Anterior cingulate cortex (tissue), 58 donors: ENCODE results near the gene CTSE.
"Not testable (repeated sequence)": the region's sequence is repeated elsewhere in the genome, so short reads cannot be mapped to it uniquely, and the experiment has no call there.

ENCODE experiments used
- DNase-seq, 58 donors: peaks; one replicate each; lab custom pipeline; 2025; lab: John Stamatoyannopoulos, UW

Gene CTSE

GRCh38 chr1:206023695-206024094, at the start of gene CTSE:
Gene CTSE (minus strand): TSS chr1:206023895. CDS start chr1:206023791, 104 bp downstream.
- DNase-seq = no peak

- DNase-seq = no peak
Observed at GRCh38 chr1:206070627-206071304, 47.1 kb upstream of the CTSE start.

GRCh38 chr1:206068314-206068713, 44.6 kb upstream of the CTSE start:
- DNase-seq = no peak

- no peak for DNase-seq
Observed at GRCh38 chr1:206067486-206068227, 44.0 kb upstream of the CTSE start.

- no peak for DNase-seq
Observed at GRCh38 chr1:206066479-206067171, 42.9 kb upstream of the CTSE start.

- DNase-seq = no peak
Observed at GRCh38 chr1:206065547-206066145, 42.0 kb upstream of the CTSE start.

GRCh38 chr1:206064501-206064900, 40.8 kb upstream of the CTSE start:
- not testable (repeated sequence) for DNase-seq

- DNase-seq = not testable (repeated sequence)
Observed at GRCh38 chr1:206064001-206064400, 40.3 kb upstream of the CTSE start.

GRCh38 chr1:206062464-206062863, 38.8 kb upstream of the CTSE start:
- DNase-seq = no peak

GRCh38 chr1:206060844-206061243, 37.1 kb upstream of the CTSE start:
- DNase-seq = no peak

GRCh38 chr1:206059355-206059915, 35.7 kb upstream of the CTSE start:
- DNase-seq = no peak

- DNase-seq = no peak
Observed at GRCh38 chr1:206058927-206059292, 35.2 kb upstream of the CTSE start.

- not testable (repeated sequence) for DNase-seq
Observed at GRCh38 chr1:206058289-206058926, 34.7 kb upstream of the CTSE start.

- not testable (repeated sequence) for DNase-seq
Observed at GRCh38 chr1:206055639-206056323, 32.1 kb upstream of the CTSE start.

GRCh38 chr1:206055069-206055625, 31.5 kb upstream of the CTSE start:
- DNase-seq = not testable (repeated sequence)

GRCh38 chr1:206053616-206054015, 29.9 kb upstream of the CTSE start:
- not testable (repeated sequence) for DNase-seq

- DNase-seq = not testable (repeated sequence)
Observed at GRCh38 chr1:206052919-206053610, 29.4 kb upstream of the CTSE start, which contains the start of gene RHEX. Gene RHEX (plus strand): TSS chr1:206053173. CDS start chr1:206097829, 44,656 bp downstream.

GRCh38 chr1:206052231-206052865, 28.7 kb upstream of the CTSE start:
- not testable (repeated sequence) for DNase-seq
